GM12891 (cell line): ENCODE measurements around the gene CHERP.
"Not testable (repeated sequence)": the region's sequence is repeated elsewhere in the genome, so short reads cannot be mapped to it uniquely, and the experiment has no call there.

Experiments used
- PAX5 ChIP-seq: IDR thresholded peaks from 2 replicates; pipeline ENCODE4 v1.6.1; 2011; ENCODE audit warnings: low read length, moderate library complexity, mild to moderate bottlenecking; ENCODE audit not compliant: insufficient read depth, severe bottlenecking
- POLR2A ChIP-seq: IDR thresholded peaks from 2 replicates; pipeline ENCODE4 v1.6.1; 2011; ENCODE audit warnings: low read depth, low read length, control low read depth
- POLR2AphosphoS5 ChIP-seq: IDR thresholded peaks from 2 replicates; pipeline ENCODE4 v1.6.1; 2011; ENCODE audit warnings: low read depth, low read length, control low read depth
- SPI1 ChIP-seq: IDR thresholded peaks from 2 replicates; pipeline ENCODE4 v1.6.1; 2011; ENCODE audit warnings: low read depth, low read length, control low read depth
- TAF1 ChIP-seq: IDR thresholded peaks from 2 replicates; pipeline ENCODE4 v1.6.1; 2011; ENCODE audit warnings: low read depth, low read length, control low read depth

DNA sequence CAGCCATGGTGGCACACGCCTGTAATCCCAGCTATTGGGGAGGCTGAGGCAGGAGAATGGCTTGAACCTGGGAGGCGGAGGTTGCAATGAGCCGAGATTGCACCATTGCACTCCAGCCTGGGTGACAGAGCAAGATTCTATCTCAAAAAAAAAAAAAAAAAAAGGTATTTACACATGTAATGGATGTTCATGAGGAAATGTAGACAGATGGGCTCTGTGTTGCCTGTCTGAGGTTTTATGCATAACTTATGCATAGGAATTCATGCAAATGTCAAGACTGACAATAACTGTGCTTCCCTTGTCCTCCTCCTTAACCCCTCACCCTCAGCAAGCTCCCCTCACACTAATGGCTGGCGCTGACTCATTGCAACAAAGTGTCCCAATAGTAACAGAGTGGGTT is 55.8 kb downstream of the CHERP start:
- not testable (repeated sequence) for TF ChIP-seq TAF1, SPI1, POLR2A, POLR2AphosphoS5, PAX5
